ENCODE results near the gene ONECUT1.

DNA sequence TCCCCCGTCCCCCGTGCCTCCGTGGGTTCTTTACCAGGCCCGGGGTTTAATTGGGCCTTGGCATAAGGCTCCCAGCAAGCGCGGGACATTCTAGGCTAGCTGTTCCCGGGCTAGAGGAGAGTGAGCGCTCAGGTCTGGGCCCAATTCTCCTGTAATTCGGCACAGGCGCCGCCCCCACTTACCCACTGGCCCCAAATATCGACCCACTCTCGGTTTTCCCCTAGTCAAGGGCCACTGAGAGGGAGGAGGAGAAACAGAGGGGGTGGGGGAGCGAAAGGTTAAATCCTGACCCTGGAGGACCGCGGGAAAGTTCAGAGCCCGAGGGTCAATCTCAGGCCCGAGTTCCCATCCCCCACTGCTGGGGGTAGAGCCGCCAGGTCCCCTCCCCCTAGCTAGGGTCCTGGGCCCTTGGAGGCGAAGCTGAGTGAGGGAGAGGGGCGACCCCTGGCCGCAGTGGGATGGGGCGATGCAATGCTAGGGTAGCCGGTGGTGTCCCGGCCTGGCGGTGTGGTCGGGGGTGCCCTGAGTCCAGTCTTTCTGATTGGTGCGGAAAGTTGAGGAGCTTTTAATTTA is 8.5 kb upstream of the ONECUT1 start:
- TF ChIP-seq POLR2A (IDR thresholded peaks at IDR 0.05; ENCODE audit: low read length), result no peak
- TF ChIP-seq BHLHE40 (IDR thresholded peaks at IDR 0.05; ENCODE audit: low read depth, low read length), result no peak
- TF ChIP-seq, protein P1, sequence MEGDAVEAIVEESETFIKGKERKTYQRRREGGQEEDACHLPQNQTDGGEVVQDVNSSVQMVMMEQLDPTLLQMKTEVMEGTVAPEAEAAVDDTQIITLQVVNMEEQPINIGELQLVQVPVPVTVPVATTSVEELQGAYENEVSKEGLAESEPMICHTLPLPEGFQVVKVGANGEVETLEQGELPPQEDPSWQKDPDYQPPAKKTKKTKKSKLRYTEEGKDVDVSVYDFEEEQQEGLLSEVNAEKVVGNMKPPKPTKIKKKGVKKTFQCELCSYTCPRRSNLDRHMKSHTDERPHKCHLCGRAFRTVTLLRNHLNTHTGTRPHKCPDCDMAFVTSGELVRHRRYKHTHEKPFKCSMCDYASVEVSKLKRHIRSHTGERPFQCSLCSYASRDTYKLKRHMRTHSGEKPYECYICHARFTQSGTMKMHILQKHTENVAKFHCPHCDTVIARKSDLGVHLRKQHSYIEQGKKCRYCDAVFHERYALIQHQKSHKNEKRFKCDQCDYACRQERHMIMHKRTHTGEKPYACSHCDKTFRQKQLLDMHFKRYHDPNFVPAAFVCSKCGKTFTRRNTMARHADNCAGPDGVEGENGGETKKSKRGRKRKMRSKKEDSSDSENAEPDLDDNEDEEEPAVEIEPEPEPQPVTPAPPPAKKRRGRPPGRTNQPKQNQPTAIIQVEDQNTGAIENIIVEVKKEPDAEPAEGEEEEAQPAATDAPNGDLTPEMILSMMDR (IDR thresholded peaks at IDR 0.05), result no peak
- TF ChIP-seq RCOR1 (IDR thresholded peaks at IDR 0.05; ENCODE audit: low read depth, low read length), result no peak
- TF ChIP-seq HOXA7 (CRISPR knock-in tag; IDR thresholded peaks at IDR 0.05), result no peak
- TF ChIP-seq MAZ (IDR thresholded peaks at IDR 0.05; ENCODE audit: borderline replicate concordance, low read depth, low read length), result no peak
- TF ChIP-seq RFX5 (IDR thresholded peaks at IDR 0.05), result no peak
- TF ChIP-seq, protein P2, sequence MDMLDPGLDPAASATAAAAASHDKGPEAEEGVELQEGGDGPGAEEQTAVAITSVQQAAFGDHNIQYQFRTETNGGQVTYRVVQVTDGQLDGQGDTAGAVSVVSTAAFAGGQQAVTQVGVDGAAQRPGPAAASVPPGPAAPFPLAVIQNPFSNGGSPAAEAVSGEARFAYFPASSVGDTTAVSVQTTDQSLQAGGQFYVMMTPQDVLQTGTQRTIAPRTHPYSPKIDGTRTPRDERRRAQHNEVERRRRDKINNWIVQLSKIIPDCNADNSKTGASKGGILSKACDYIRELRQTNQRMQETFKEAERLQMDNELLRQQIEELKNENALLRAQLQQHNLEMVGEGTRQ (IDR thresholded peaks at IDR 0.05), result no peak
- TF ChIP-seq JUN (IDR thresholded peaks at IDR 0.05), result no peak
- TF ChIP-seq RAD21 (conservative IDR thresholded peaks at IDR 0.05 in 1 of 2, IDR thresholded peaks at IDR 0.05 in 1 of 2), result no peak
